IPS-20b (cell line): ENCODE measurements around the gene INPP5A.

Experiments
- H3K27ac ChIP-seq: one replicate; pipeline ENCODE4 v1.5.1; 2013; ENCODE audit warnings: low read length
- H3K27me3 ChIP-seq: 2 replicates; pipeline ENCODE4 v1.6.1; 2013; ENCODE audit warnings: mild to moderate bottlenecking, low read length, inconsistent platforms; ENCODE audit not compliant: insufficient read depth
- H3K36me3 ChIP-seq: 2 replicates; pipeline ENCODE4 v1.6.1; 2013; ENCODE audit warnings: low read depth, mild to moderate bottlenecking, inconsistent platforms, low read length, moderate library complexity; ENCODE audit not compliant: insufficient read depth
- H3K4me1 ChIP-seq: 2 replicates; pipeline ENCODE4 v1.6.1; 2013; ENCODE audit warnings: mild to moderate bottlenecking, control low read depth, inconsistent platforms, low read length, moderate library complexity; ENCODE audit not compliant: insufficient read depth
- H3K4me3 ChIP-seq: 2 replicates; pipeline ENCODE4 v1.5.1; 2013; ENCODE audit warnings: mild to moderate bottlenecking, low read length, inconsistent platforms
- H3K9ac ChIP-seq: 2 replicates; pipeline ENCODE4 v1.6.1; 2013; ENCODE audit warnings: low read depth, mild to moderate bottlenecking, inconsistent platforms, low read length, moderate library complexity
- H3K9me3 ChIP-seq: 2 replicates; pipeline ENCODE4 v1.6.1; 2013; ENCODE audit warnings: mild to moderate bottlenecking, low read depth, low read length, inconsistent platforms; ENCODE audit not compliant: insufficient read depth

The INPP5A gene

GRCh38 chr10:132756591-132756990, 219.0 kb downstream of the INPP5A start:
- no peaks in the 10 kb centered on the region for H3K4me1 ChIP-seq
- no peak overlapping the region for H3K9ac ChIP-seq
- H3K27me3 ChIP-seq = no peaks in the 10 kb centered on the region
- no peaks in the 10 kb centered on the region for H3K9me3 ChIP-seq
- no peaks in the 10 kb centered on the region for H3K36me3 ChIP-seq
- no peak overlapping the region for H3K4me3 ChIP-seq
- no peak overlapping the region for H3K27ac ChIP-seq

GRCh38 chr10:132757171-132757570, 219.6 kb downstream of the INPP5A start:
- H3K36me3 ChIP-seq = no peaks in the 10 kb centered on the region
- H3K9me3 ChIP-seq = no peaks in the 10 kb centered on the region; the same call in 1 of the 2 replicates
- H3K27me3 ChIP-seq = no peaks in the 10 kb centered on the region
- no peak overlapping the region for H3K4me3 ChIP-seq
- no peak overlapping the region for H3K27ac ChIP-seq
- H3K4me1 ChIP-seq = no peaks in the 10 kb centered on the region
- H3K9ac ChIP-seq = no peak overlapping the region

GRCh38 chr10:132758865-132759264, 221.3 kb downstream of the INPP5A start:
- Histone ChIP-seq H3K4me1 (no peaks in the 10 kb centered on the region), H3K36me3 (no peaks in the 10 kb centered on the region), H3K27ac (no peak overlapping the region), H3K9me3 (no peaks in the 10 kb centered on the region; the same call in 1 of the 2 replicates), H3K4me3 (no peak overlapping the region), H3K9ac (no peak overlapping the region), H3K27me3 (no peaks in the 10 kb centered on the region)

GRCh38 chr10:132761395-132762060, 223.9 kb downstream of the INPP5A start:
- no peak overlapping the region for H3K27ac ChIP-seq
- H3K27me3 ChIP-seq = no peaks in the 10 kb centered on the region

GRCh38 chr10:132762267-132762666, 224.7 kb downstream of the INPP5A start:
- H3K27ac ChIP-seq = no peak overlapping the region
- H3K36me3 ChIP-seq = no peaks in the 10 kb centered on the region
- H3K4me3 ChIP-seq = no peak overlapping the region
- no peaks in the 10 kb centered on the region for H3K4me1 ChIP-seq
- no peak overlapping the region for H3K9ac ChIP-seq
- no peaks in the 10 kb centered on the region for H3K27me3 ChIP-seq
- no peaks in the 10 kb centered on the region; the same call in 1 of the 2 replicates for H3K9me3 ChIP-seq

More at GRCh38 chr10:132761395-132762060, 223.9 kb downstream of the INPP5A start:
- H3K4me3 ChIP-seq = no peak overlapping the region
- no peaks in the 10 kb centered on the region for H3K4me1 ChIP-seq
- H3K36me3 ChIP-seq = no peaks in the 10 kb centered on the region
- no peaks in the 10 kb centered on the region; the same call in 1 of the 2 replicates for H3K9me3 ChIP-seq
- H3K9ac ChIP-seq = no peak overlapping the region

GRCh38 chr10:132763545-132763944, 226.0 kb downstream of the INPP5A start:
- Histone ChIP-seq H3K27me3 (no peaks in the 10 kb centered on the region), H3K9me3 (no peaks in the 10 kb centered on the region; the same call in 1 of the 2 replicates), H3K36me3 (no peaks in the 10 kb centered on the region), H3K4me3 (no peak overlapping the region), H3K27ac (no peak overlapping the region), H3K4me1 (no peaks in the 10 kb centered on the region), H3K9ac (no peak overlapping the region)

- no peak overlapping the region for H3K9ac ChIP-seq
- no peaks in the 10 kb centered on the region for H3K36me3 ChIP-seq
- H3K27ac ChIP-seq = no peak overlapping the region
- H3K4me1 ChIP-seq = no peaks in the 10 kb centered on the region
- H3K27me3 ChIP-seq = no peaks in the 10 kb centered on the region
- no peak overlapping the region for H3K4me3 ChIP-seq
- no peaks in the 10 kb centered on the region; the same call in 1 of the 2 replicates for H3K9me3 ChIP-seq
These were observed 226.5 kb downstream of the INPP5A start for GRCh38 chr10:132764108-132764507.

- Histone ChIP-seq H3K4me3 (no peak overlapping the region), H3K9ac (no peak overlapping the region), H3K9me3 (no peaks in the 10 kb centered on the region; the same call in 1 of the 2 replicates), H3K27ac (no peak overlapping the region), H3K27me3 (no peaks in the 10 kb centered on the region), H3K36me3 (no peaks in the 10 kb centered on the region), H3K4me1 (no peaks in the 10 kb centered on the region)
These were observed 227.8 kb downstream of the INPP5A start for GRCh38 chr10:132765435-132765834.

- Histone ChIP-seq H3K4me3 (no peak overlapping the region), H3K36me3 (no peaks in the 10 kb centered on the region), H3K9ac (no peak overlapping the region), H3K27me3 (no peaks in the 10 kb centered on the region), H3K9me3 (no peaks in the 10 kb centered on the region; the same call in 1 of the 2 replicates), H3K4me1 (no peaks in the 10 kb centered on the region), H3K27ac (no peak overlapping the region)
These were observed 228.7 kb downstream of the INPP5A start for GRCh38 chr10:132766291-132766690.

GRCh38 chr10:132768346-132769248, 231.0 kb downstream of the INPP5A start:
- H3K27ac ChIP-seq = no peak overlapping the region
- H3K36me3 ChIP-seq = no peaks in the 10 kb centered on the region
- H3K4me3 ChIP-seq = no peak overlapping the region

GRCh38 chr10:132770061-132771021, 232.8 kb downstream of the INPP5A start:
- Histone ChIP-seq H3K4me1 (no peaks in the 10 kb centered on the region), H3K27ac (no peak overlapping the region), H3K36me3 (no peaks in the 10 kb centered on the region), H3K4me3 (no peak overlapping the region), H3K9me3 (no peaks in the 10 kb centered on the region), H3K9ac (no peak overlapping the region), H3K27me3 (no peaks in the 10 kb centered on the region)

More at GRCh38 chr10:132768346-132769248, 231.0 kb downstream of the INPP5A start:
- Histone ChIP-seq H3K27me3 (no peaks in the 10 kb centered on the region), H3K9me3 (no peaks in the 10 kb centered on the region), H3K4me1 (no peaks in the 10 kb centered on the region), H3K9ac (no peak overlapping the region)
